Body of pancreas (tissue), 4 donors: ENCODE measurements around the gene GSDME.

Experiments used
- POLR2A ChIP-seq, 3 donors: fragments of 450-650 bp; IDR thresholded peaks; one replicate each; pipeline ENCODE4 v1.6.1; 2016; ENCODE audit warnings: antibody characterized with exemption in 3 of 3, mild to moderate bottlenecking in 2 of 3
- TF ChIP-seq, protein P1 (sequence below), 7 experiments: fragments of 450-650 bp in 4 of 7; fragments of 200-600 bp in 3 of 7; sonication (generic) in 3 of 7; IDR thresholded peaks; one replicate each; pipeline ENCODE4 v1.5.1; 2016 to 2019; ENCODE audit warnings: antibody characterized with exemption in 7 of 7

DNA sequence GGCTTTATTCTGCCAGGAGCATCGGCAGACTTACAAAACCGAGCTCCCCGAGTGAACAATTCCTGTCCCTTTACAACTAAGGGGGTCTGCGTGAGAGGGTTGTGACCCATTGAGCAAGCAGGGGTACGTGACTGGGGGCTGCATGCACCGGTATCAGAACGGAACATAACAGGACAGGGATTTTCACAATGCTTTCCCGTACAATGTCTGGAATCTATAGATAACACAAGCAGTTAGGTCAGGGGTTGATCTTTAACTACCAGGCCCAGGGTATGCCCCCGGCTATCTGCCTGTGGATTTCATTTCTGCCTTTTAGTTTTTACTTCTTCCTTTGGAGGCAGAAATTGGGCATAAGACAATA is 38.1 kb upstream of the GSDME start:
- TF ChIP-seq, protein P1, sequence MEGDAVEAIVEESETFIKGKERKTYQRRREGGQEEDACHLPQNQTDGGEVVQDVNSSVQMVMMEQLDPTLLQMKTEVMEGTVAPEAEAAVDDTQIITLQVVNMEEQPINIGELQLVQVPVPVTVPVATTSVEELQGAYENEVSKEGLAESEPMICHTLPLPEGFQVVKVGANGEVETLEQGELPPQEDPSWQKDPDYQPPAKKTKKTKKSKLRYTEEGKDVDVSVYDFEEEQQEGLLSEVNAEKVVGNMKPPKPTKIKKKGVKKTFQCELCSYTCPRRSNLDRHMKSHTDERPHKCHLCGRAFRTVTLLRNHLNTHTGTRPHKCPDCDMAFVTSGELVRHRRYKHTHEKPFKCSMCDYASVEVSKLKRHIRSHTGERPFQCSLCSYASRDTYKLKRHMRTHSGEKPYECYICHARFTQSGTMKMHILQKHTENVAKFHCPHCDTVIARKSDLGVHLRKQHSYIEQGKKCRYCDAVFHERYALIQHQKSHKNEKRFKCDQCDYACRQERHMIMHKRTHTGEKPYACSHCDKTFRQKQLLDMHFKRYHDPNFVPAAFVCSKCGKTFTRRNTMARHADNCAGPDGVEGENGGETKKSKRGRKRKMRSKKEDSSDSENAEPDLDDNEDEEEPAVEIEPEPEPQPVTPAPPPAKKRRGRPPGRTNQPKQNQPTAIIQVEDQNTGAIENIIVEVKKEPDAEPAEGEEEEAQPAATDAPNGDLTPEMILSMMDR (IDR thresholded peaks at IDR 0.05) = no peak
- no peak for TF ChIP-seq POLR2A (IDR thresholded peaks at IDR 0.05)
